22Rv1 (cell line): Measurements from ENCODE around the gene PLA2G7.
"Not testable (repeated sequence)": the region's sequence is repeated elsewhere in the genome, so short reads cannot be mapped to it uniquely, and the experiment has no call there.

Experiments used
- H3K27ac ChIP-seq: fragments of 450-650 bp; 2 replicates; pipeline ENCODE4 v1.5.1; 2017
- CTCF ChIP-seq: fragments of 450-650 bp; IDR thresholded peaks from 2 replicates; pipeline ENCODE4 v1.5.1; 2017; ENCODE audit warnings: mild to moderate bottlenecking
- ZFX ChIP-seq: fragments of 450-650 bp; IDR thresholded peaks from 2 replicates; pipeline ENCODE4 v1.6.1; 2017; ENCODE audit warnings: antibody characterized with exemption, borderline replicate concordance

Gene PLA2G7

GRCh38 chr6:46734867-46735719, at the start of gene PLA2G7:
Gene PLA2G7, minus strand, starts transcription at chr6:46735375. Its CDS starts 12,484 bp downstream, at chr6:46722891.
- peak within 1 kb of the TSS; percentile 66 for H3K27ac ChIP-seq
- TF ChIP-seq CTCF (no peak), ZFX (no peak)

GRCh38 chr6:46784535-46784934, 49.4 kb upstream of the PLA2G7 start:
- TF ChIP-seq CTCF (no peak), ZFX (no peak)
- H3K27ac ChIP-seq: no peak overlapping the region

- TF ChIP-seq ZFX (no peak), CTCF (peak; percentile 94)
These were observed 46.6 kb upstream of the PLA2G7 start for GRCh38 chr6:46781478-46782378.

GRCh38 chr6:46777476-46778346, 42.5 kb upstream of the PLA2G7 start:
- H3K27ac ChIP-seq: no peak overlapping the region
- TF ChIP-seq ZFX: no peak
- no peak for TF ChIP-seq CTCF

More at GRCh38 chr6:46781478-46782378, 46.6 kb upstream of the PLA2G7 start:
- no peak overlapping the region for H3K27ac ChIP-seq

- no peak for TF ChIP-seq ZFX
- TF ChIP-seq CTCF: no peak
- H3K27ac ChIP-seq: no peak overlapping the region
These were observed 41.0 kb upstream of the PLA2G7 start for GRCh38 chr6:46776070-46776712.

GRCh38 chr6:46774736-46775135, 39.6 kb upstream of the PLA2G7 start:
- H3K27ac ChIP-seq: not testable (repeated sequence)
